Measurements from ENCODE around the gene NT5C1A.

- TF ChIP-seq CTCF (IDR thresholded peaks at IDR 0.05) (peak in 3 of 4 experiments; percentile 40 to 66 (median 60)), POLR2AphosphoS5 (IDR thresholded peaks at IDR 0.05) (no peak), POLR2A (IDR thresholded peaks at IDR 0.05) (no peak), EP300 (IDR thresholded peaks at IDR 0.05) (no peak)
These were observed 13.9 kb downstream of the NT5C1A start for GRCh38 chr1:39657923-39658485.

Data from gastroesophageal sphincter (tissue), 3 donors.